NK-92 (cell line): ENCODE results near the gene ZCCHC7.

Experiments used
- DNase-seq: peaks from one replicate; lab custom pipeline; 2025; ENCODE audit not compliant: unreplicated experiment; lab: John Stamatoyannopoulos, UW

The ZCCHC7 gene

DNA sequence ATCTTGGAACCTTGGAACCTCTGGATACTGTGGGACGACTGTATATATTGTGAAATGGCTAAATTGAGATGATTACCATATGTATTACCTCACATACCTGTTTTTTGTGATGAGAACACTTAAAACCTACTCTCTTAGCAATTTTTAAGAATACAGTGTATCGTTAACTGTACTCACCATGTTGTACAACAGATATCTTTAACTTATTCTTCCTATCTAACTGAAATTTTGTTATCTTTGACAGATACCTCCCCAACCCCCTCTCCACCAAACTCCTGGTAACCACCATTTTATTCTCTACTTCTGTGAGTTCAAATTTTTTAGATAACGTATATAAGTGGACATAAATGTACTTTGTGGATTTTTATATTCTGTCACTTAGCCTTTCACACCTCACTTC is 126.5 kb downstream of the ZCCHC7 start:
- DNase-seq: no peak

GRCh38 chr9:37248651-37249163 is 128.3 kb downstream of the ZCCHC7 start:
- DNase-seq: no peak

- no peak for DNase-seq
Observed at GRCh38 chr9:37251452-37251851, 131.1 kb downstream of the ZCCHC7 start.

- no peak for DNase-seq
Observed at GRCh38 chr9:37253377-37253937, 133.1 kb downstream of the ZCCHC7 start.

DNA sequence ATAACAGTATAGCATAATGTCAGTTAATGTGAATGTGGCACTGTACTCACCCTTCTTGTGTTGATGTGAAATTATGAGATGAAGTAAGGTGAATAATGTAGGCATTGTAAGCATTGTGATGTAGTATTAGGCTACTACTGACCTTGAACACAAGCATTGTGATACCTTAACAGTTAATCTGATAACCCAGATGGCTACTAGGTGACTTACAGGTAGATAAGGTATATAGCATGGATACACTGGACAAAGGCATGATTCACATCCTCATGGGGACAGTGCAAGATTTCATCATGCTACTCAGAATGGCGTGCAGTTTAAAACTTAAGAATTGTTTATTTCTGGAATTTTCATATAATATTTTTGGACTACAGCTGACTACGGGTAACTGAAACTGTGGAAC is 134.8 kb downstream of the ZCCHC7 start:
- no peak for DNase-seq

- DNase-seq: no peak
Observed at GRCh38 chr9:37255944-37256862, 135.8 kb downstream of the ZCCHC7 start.

DNA sequence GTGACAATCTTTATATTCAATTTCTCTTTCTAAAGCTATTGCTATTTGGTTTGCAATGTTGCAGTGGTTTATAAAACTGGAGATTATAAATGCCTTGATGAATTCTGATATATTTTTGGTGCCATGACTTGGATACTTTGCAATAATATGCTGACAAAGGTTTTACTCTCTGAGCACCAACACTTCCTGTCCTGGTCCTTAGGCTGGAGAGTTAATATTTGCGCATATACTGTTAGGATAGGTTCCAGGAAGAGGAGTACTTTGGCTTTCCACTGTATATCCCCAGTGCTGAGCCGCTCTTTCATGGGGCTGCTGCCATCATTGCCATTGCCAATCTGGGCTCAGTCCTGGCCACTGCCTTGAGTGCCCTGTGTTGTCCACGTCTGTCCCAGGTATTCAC is 139.6 kb downstream of the ZCCHC7 start:
- no peak for DNase-seq

DNA sequence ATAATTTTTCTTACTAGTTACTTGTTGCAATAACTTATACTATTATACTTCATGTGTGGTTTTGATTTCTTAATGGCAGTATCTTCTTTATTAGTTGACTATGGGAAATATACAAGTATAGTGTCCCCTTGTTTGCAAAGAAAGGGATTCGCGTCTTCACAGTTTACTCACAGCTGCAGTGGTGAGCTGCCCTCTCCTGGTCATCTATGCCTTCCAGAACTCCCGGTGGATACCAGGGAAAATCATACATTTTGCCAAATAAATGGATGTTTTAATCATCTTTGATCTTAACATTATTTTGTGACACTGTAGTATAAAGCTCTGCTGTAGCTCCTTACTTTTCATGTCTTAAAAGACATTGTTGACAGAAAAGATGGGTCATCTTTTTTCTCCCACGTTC is 142.0 kb downstream of the ZCCHC7 start:
- DNase-seq: no peak

- DNase-seq: no peak
Observed at GRCh38 chr9:37264539-37264938, 144.2 kb downstream of the ZCCHC7 start.

- no peak for DNase-seq
Observed at GRCh38 chr9:37266630-37267029, 146.3 kb downstream of the ZCCHC7 start.

- DNase-seq: no peak
Observed at GRCh38 chr9:37269221-37269620, 148.8 kb downstream of the ZCCHC7 start.

- DNase-seq: no peak
Observed at GRCh38 chr9:37271679-37272078, 151.3 kb downstream of the ZCCHC7 start.

DNA sequence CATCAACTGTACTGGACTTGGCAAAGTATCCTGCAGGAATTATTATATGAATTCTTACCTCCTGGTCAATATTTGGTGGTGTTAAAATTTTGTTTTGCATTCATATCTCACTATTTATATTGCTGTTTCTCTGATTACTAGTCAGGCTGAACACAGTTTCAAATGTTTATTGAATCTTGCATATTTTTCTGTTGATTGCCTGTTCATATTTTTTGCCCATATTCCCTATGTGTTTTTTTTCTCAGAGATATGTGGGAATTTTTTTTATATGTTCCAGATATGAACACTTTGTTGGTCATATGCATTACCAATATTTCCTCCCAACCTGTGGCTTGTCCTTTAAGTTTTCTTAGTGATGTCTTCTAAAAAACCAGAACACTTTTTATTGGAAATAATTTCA is 153.2 kb downstream of the ZCCHC7 start:
- DNase-seq: no peak

- DNase-seq: no peak
Observed at GRCh38 chr9:37281541-37281940, 161.2 kb downstream of the ZCCHC7 start.

DNA sequence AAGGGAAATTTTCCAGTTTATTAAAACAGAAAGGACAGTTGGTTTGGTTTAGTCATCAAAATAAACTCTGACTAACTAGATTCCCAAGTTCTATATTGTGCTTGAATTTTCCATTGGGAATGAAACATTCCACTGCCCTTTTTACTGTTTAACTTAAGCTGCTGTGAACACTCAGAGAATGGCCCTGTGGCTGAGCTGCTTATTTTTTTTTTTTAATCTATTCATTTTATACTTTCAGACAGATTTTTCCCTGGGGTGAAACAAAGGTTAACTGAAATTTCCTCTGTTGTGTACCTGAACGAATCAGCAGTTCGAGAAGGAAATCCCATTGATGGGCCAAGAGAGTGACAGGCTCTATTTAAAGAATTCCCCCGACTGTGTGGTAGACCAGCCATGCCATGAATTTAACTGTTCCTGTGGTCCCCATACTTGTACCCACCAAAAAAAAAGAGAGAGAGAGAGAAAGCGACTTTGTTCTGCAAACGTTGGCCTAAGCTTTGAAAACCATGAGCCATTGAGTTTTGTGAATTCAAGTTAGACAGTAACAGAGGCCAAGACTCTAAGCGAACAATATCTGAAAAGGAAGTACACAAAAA is 163.5 kb downstream of the ZCCHC7 start:
- no peak for DNase-seq

DNA sequence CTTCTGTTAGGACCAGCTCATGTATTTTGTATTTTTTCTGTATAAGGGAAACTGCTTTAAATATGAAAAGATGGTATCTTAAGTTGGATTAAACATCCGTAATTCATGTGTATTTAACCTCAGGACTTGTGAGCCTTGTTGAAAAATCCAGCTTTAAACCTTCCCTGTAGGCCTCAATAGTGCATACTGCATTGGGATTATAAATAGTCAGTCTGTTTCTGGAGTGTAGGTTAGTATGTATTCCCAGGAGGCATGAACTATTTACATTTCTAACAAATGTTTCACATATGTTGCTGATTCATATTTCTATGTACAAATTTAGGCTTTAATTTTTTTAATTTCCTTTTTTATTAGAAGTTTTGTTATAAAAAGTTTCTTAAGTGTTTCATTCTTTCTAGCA is 164.3 kb downstream of the ZCCHC7 start:
- DNase-seq: no peak

DNA sequence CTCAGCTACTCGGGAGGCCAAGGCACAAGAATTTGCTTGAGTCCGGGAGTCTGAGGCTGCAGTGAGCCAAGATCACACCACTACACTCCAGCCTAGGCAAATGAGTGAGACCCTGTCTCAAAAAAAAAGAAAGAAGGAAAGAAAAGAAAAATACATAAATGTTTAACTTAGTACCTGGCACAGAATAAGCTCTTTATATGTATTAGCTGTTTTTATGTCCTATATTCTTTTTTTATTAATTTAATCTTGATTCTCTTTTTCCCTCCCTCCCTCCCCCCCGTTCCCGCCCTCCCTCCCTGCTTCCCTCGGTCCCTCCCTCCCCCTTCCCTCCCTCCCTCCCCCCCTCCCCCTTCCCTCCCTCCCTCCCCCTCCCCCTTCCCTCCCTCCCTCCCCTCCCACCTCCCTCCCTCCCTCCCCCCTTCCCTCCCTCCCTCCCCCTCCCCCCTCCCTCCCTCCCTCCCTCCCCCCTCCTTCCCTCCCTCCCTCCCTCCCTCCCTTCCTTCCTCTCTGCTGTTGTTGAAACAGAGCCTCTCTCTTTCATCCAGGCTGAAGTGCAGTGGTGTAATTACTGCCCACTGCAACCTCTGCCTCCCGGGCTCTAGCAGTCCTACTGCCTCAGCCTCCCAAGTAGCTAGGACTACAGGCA is 166.3 kb downstream of the ZCCHC7 start:
- no peak for DNase-seq

DNA sequence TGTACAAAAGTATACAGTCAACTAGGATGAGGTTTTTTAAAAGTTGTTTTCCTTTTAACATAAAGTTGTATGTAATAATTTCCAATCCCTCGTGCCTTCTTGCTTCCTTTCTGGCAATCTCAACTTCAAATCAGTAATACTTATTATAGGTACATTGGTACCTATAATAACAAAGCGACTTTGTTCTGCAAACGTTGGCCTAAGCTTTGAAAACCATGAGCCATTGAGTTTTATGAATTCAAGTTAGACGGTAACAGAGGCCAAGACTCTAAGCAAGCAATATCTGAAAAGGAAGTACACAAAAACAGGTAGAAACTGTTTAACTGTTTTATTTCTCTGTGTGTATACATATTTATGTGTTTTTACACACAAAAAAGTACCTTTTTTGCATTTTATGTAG is 166.9 kb downstream of the ZCCHC7 start:
- no peak for DNase-seq

- no peak for DNase-seq
Observed at GRCh38 chr9:37289631-37290030, 169.3 kb downstream of the ZCCHC7 start.

- no peak for DNase-seq
Observed at GRCh38 chr9:37290366-37290939, 170.1 kb downstream of the ZCCHC7 start.

- DNase-seq: no peak
Observed at GRCh38 chr9:37290940-37291485, 170.6 kb downstream of the ZCCHC7 start.
